Psoas muscle (tissue), 8 donors: ENCODE data around the gene ABCB1. TPM values are rescaled to one million over a fixed set of nuclear protein-coding genes. Genes with fewer than 3 reads are reported as not detected.

Source experiments
- ATAC-seq, 4 donors: fragments of 200-7000 bp; cut with Tn5 transposase; one replicate each; pipeline ENCODE4 v1.9.1; 2020; ENCODE audit warnings: moderate library complexity in 3 of 4, mild to moderate bottlenecking in 2 of 4
- DNase-seq, 2 donors: peaks; one replicate each; pipeline ENCODE4 v3.0.0-alpha.2; 2020
- H3K27ac ChIP-seq: fragments of 200-600 bp; one replicate; pipeline ENCODE4 v1.8.0; 2022
- H3K27me3 ChIP-seq, 3 donors: fragments of 200-600 bp in 1 of 3; one replicate each; pipeline versions ENCODE4 v1.6.1 to v1.8.0; 2013 to 2022; ENCODE audit warnings: low read length in 2 of 3, mild to moderate bottlenecking in 2 of 3, moderate library complexity in 1 of 3; ENCODE audit not compliant: insufficient read depth in 3 of 3
- H3K36me3 ChIP-seq, 2 donors: fragments of 200-600 bp in 1 of 2; one replicate each; pipeline versions ENCODE4 v1.6.1 to v1.8.0; 2013 to 2022; ENCODE audit warnings: low read depth in 1 of 2, mild to moderate bottlenecking in 1 of 2, moderate library complexity in 1 of 2; ENCODE audit not compliant: insufficient read depth in 1 of 2
- H3K4me1 ChIP-seq: fragments of 200-600 bp; one replicate; pipeline ENCODE4 v1.8.0; 2022
- H3K4me3 ChIP-seq: fragments of 200-600 bp; one replicate; pipeline ENCODE4 v1.8.0; 2022; ENCODE audit warnings: mild to moderate bottlenecking
- H3K9me3 ChIP-seq: fragments of 200-600 bp; one replicate; pipeline ENCODE4 v1.8.0; 2022
- CTCF ChIP-seq: fragments of 200-600 bp; IDR thresholded peaks from one replicate; pipeline ENCODE4 v1.8.0; 2022; ENCODE audit warnings: antibody characterized with exemption
- WGBS, 3 donors: extraction: QIAGEN DNeasy Blood & Tissue Kit; methylation state at CpG; one replicate each; pipeline versions ENCODE4 v1.1.6 to v1.1.7; 2013; 5-methylcytosine and 5-hydroxymethylcytosine counted together
- intact Hi-C, 2 donors: fragments of 100-400 bp; cut with DNase I; formaldehyde crosslinking; loops; one replicate each; pipeline versions ENCODE4 v1.11.0 to v1.14.2; 2022
- polyA plus RNA-seq, 3 donors: library from polyadenylated mRNA; stranded (reverse); fragments of 200-250 nt; gene quantifications; one replicate each; pipeline ENCODE4 v1.2.3, GENCODE V29; 2013
- total RNA-seq, 4 donors: library from RNA; stranded (reverse); fragmentation: NEBNext Ultra II Directional in 2 of 4; extraction: Animal tissue kit (Norgen Biotek cat#: 25700) in 2 of 4; gene quantifications; one replicate each; pipeline versions ENCODE4 v1.2.1 to v1.2.4, GENCODE V29; 2021 to 2023
- donor health status: healthy with polysubstance abuse.
- donor health status: DM: no; HTN: no; CAD: no; lungs with moderate emphysema.
- donor health status: Bipolar disorder and iron deficiency.
- donor health status: healthy.
- donor health status: DM: yes; HTN: yes; CAD: no.
- donor health status: DM: no; HTN: no; CAD: no.
- donor health status: DM: no; HTN: no; CAD: no.
- donor health status: DM: yes; HTN: yes; CAD: no.

ABCB1 gene
- total and polyA plus RNA-seq, 7 donors, result 0.09 to 2.4 (median 0.59) TPM

GRCh38 chr7:87482115-87482514 is 118.6 kb downstream of the ABCB1 start:
- Histone ChIP-seq H3K36me3 (no peaks in the 10 kb centered on the region), H3K4me1 (no peaks in the 10 kb centered on the region), H3K27me3 (peaks cover 0 to 2% (median 0%) of the 10 kb centered on the region in 3 donors), H3K4me3 (no peak overlapping the region), H3K9me3 (no peaks in the 10 kb centered on the region), H3K27ac (no peak overlapping the region)
- ATAC-seq (no peak), DNase-seq (no peak)
- TF ChIP-seq CTCF, result no peak
- intact Hi-C loops, result no loop called here
- 41 to 49% (median 44%) methylated on average over 3 of the region's 3 CpGs for WGBS, 3 donors

GRCh38 chr7:87480386-87480785 is 120.3 kb downstream of the ABCB1 start:
- Histone ChIP-seq H3K27me3 (peaks cover 0 to 2% (median 0%) of the 10 kb centered on the region in 3 donors), H3K36me3 (no peaks in the 10 kb centered on the region), H3K4me3 (no peak overlapping the region), H3K4me1 (no peaks in the 10 kb centered on the region), H3K27ac (no peak overlapping the region), H3K9me3 (no peaks in the 10 kb centered on the region)
- ATAC-seq, result no peak
- intact Hi-C loops, result no loop called here
- DNase-seq, result no peak
- 94 to 95% (median 95%) methylated on average over 2 of the region's 2 CpGs for WGBS, 3 donors
- no peak for TF ChIP-seq CTCF

GRCh38 chr7:87479951-87480350 is 120.7 kb downstream of the ABCB1 start:
- Histone ChIP-seq H3K4me3 (no peak overlapping the region), H3K9me3 (no peaks in the 10 kb centered on the region), H3K27me3 (peaks cover 0 to 2% (median 0%) of the 10 kb centered on the region in 3 donors), H3K27ac (no peak overlapping the region), H3K36me3 (no peaks in the 10 kb centered on the region), H3K4me1 (no peaks in the 10 kb centered on the region)
- WGBS, 3 donors, result 80 to 87% (median 82%) methylated on average over 2 of the region's 2 CpGs
- DNase-seq (no peak), ATAC-seq (no peak)
- intact Hi-C loops, result no loop called here
- no peak for TF ChIP-seq CTCF

- H3K27me3 ChIP-seq, result peaks cover 0 to 2% (median 0%) of the 10 kb centered on the region in 3 donors
- H3K9me3 ChIP-seq, result no peaks in the 10 kb centered on the region
- peak overlapping the region; percentile 86 for H3K27ac ChIP-seq
- intact Hi-C loops, result no loop called here
- no peak for TF ChIP-seq CTCF
- 21 to 37% (median 30%) methylated on average over 8 of the region's 8 CpGs for WGBS, 3 donors
- DNase-seq (no peak), ATAC-seq (no peak)
- H3K4me3 ChIP-seq, result peak overlapping the region; percentile 73
- peaks cover 16% of the 10 kb centered on the region for H3K4me1 ChIP-seq
- H3K36me3 ChIP-seq, result no peaks in the 10 kb centered on the region
Measured at GRCh38 chr7:87476179-87476557, 124.5 kb downstream of the ABCB1 start.
